ENCODE measurements around the gene ARHGEF25. TPM values are rescaled to one million over a fixed set of nuclear protein-coding genes. Genes with fewer than 3 reads are reported as not detected.

Gene ARHGEF25
- polyA plus RNA-seq, 3 donors = 4.7 to 69.7 (median 10.8) TPM

DNA sequence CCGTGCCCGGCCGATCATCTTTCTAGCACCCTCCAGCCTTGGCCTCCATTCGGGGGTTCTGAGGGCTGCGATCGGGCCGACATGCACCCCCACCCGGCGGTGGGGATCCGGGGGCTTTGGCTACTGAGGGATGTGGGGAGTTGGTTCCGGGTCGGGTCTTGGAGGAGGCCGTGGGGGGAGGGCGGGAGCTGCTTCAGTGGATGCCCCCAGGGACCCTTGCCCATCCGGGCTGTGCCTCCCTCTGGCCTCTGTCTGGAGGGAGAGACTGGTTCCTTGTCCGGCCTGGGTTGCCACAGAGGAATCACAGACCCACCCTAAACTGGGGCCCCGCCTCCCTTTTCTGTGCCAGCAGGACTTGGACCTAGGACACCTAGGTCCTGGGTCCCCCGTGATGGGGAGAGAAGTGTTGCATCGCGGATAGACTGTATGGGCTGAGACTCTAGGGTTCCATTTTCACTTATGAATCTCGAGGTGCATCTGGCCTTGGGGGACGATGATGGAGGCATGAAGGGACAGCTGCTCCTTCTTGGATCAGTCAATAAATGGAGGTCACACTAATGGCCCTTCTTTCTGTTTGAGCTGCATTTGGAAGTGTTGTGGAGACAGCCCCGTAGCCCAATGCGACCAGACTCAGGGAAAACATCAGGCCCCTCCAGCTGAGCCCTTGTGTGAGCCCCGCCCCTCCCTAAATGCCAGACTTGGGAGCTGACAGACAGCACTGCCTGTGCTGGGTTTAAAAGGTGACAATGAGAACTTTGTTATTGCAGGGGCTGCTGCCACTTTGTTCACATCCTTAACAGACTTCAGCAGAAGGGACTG, 6.0 kb upstream of the ARHGEF25 start:
- WGBS, 3 donors = 8 to 11% (median 11%) methylated on average over 22 to 25 of the region's 25 CpGs
- H3K27ac ChIP-seq (ENCODE audit: low read depth, low read length) = peak overlapping the region; percentile 7

GRCh38 chr12:57605811-57606311, 5.4 kb upstream of the ARHGEF25 start:
- 73 to 79% (median 75%) methylated on average over 4 of the region's 4 CpGs for WGBS, 3 donors

DNA sequence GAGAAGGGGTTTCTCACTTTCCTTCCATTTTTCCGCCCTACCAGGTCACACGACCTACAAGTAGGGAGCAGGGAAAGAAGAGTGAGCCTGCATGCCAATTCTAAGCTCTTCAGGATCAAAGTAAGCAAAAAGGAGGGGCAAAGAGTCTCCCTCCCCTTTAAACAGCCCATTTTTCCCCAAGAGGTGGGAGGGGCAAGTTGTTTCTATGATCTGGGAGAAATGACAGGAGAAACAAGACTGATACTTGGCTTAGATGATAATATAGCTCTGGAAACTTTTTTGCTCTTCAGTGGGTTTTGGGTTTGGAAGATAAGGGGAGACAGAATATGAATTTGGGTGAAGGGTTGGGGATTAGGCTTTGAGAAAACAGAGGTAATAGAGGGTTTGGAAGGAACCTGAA, 4.8 kb upstream of the ARHGEF25 start:
- 66 to 81% (median 66%) methylated on average over 2 of the region's 2 CpGs for WGBS, 3 donors
- no peak overlapping the region for H3K27ac ChIP-seq (ENCODE audit: low read depth, low read length)

More at GRCh38 chr12:57605811-57606311, 5.4 kb upstream of the ARHGEF25 start:
- no peak overlapping the region for H3K27ac ChIP-seq (ENCODE audit: low read depth, low read length)

DNA sequence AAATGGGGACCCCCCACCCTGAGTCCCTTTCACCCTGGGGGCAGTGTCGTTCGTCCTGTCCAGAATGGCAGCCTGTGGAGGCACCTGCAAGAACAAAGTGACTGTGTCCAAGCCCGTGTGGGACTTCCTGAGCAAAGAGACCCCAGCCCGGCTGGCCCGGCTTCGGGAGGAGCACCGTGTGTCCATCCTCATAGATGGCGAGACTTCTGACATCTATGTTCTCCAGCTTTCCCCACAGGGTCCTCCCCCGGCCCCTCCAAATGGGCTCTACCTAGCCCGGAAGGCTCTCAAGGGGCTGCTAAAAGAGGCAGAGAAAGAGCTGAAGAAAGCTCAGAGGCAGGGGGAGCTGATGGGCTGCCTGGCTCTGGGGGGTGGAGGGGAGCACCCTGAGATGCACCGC, 4.4 kb upstream of the ARHGEF25 start:
- no peak overlapping the region for H3K27ac ChIP-seq (ENCODE audit: low read depth, low read length)
- WGBS, 3 donors = 87 to 98% (median 88%) methylated on average over 11 of the region's 11 CpGs

DNA sequence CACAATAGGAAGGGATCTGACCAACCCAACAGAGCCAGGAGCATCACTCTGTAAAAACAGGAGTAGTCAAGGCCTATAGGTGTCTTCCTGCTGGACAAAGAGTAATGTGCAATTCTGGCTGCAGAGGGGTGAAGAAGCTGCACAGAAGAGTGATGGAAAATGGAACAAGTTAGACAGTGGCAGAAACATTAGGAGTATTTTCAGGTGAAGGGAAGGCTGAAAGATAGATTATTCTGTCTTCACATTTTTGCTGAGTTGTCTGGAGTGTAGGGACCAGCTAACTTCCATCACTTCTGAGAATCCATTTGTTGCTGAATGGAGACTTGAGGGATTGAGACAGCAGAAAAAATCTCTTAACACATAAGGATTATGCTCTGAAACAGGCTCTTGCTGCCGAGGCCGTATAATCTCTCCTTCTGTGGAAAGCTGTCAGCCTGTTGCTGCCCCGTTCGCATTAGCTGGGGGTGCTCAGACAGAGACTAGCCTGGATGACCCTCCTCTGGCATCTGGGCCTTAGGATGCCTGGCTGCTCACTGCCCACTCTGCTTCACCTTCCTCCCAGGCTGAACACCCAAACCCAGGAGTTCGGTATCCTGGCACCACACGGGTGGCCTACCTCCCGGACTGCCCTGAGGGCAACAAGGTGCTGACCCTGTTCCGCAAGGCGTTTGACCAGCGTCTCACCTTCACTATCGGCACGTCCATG, 3.1 kb upstream of the ARHGEF25 start:
- no peak overlapping the region for H3K27ac ChIP-seq (ENCODE audit: low read depth, low read length)
- WGBS, 3 donors = 85 to 88% (median 87%) methylated on average over 12 of the region's 12 CpGs

- no peak overlapping the region for H3K27ac ChIP-seq (ENCODE audit: low read depth, low read length)
Measured at GRCh38 chr12:57609101-57609780, 2.0 kb upstream of the ARHGEF25 start.

DNA sequence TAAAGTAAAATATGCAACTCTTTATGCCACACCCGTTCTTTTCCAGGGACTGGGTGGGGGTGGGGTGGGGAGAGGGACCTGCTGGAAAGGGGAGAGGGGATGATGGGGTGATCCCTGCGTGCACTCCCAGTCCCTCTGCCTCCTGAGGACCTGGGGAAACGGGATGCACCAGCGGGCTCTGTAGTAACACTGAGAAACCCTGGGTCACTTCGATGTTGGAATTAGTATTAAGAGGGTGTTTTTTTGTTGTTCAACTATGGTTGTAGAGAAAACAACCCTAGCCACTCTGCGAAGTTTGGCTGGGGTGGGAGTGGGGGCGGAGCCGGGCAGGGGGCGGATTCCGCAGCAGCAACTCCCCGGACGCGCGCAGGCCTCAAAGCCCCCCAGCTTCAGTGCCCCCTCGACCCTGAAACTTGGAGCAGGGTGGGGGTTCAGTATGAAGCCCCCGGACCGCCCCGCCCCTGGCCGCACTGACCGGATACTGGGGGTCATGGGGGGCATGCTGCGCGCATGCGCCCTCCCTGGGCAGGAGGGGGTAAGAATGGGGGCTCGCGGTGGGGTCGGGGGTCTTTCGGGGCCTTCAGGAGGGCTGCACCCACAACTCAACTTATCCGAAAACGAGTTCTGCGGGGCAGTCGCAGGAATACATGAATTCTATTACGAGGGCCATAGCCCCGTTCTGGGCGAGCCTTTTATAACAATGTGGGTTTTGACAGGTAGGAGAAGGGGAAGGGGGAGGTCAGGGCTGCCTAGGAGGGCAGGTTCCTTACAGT, 1.3 kb upstream of the ARHGEF25 start:
- no peak overlapping the region for H3K27ac ChIP-seq (ENCODE audit: low read depth, low read length)
- 26 to 38% (median 29%) methylated on average over 31 to 34 of the region's 34 CpGs for WGBS, 3 donors

More at GRCh38 chr12:57609101-57609780, 2.0 kb upstream of the ARHGEF25 start:
- WGBS, 3 donors = 53 to 76% (median 59%) methylated on average over 19 of the region's 19 CpGs

GRCh38 chr12:57610554-57611107, 604 bp upstream of the ARHGEF25 start:
- H3K27ac ChIP-seq (ENCODE audit: low read depth, low read length) = no peak overlapping the region
- 4 to 8% (median 4%) methylated on average over 29 of the region's 29 CpGs for WGBS, 3 donors

GRCh38 chr12:57611827-57612710, 834 bp downstream of the ARHGEF25 start:
- H3K27ac ChIP-seq (ENCODE audit: low read depth, low read length) = no peak overlapping the region
- WGBS, 3 donors = 11 to 22% (median 12%) methylated on average over 20 to 23 of the region's 23 CpGs

DNA sequence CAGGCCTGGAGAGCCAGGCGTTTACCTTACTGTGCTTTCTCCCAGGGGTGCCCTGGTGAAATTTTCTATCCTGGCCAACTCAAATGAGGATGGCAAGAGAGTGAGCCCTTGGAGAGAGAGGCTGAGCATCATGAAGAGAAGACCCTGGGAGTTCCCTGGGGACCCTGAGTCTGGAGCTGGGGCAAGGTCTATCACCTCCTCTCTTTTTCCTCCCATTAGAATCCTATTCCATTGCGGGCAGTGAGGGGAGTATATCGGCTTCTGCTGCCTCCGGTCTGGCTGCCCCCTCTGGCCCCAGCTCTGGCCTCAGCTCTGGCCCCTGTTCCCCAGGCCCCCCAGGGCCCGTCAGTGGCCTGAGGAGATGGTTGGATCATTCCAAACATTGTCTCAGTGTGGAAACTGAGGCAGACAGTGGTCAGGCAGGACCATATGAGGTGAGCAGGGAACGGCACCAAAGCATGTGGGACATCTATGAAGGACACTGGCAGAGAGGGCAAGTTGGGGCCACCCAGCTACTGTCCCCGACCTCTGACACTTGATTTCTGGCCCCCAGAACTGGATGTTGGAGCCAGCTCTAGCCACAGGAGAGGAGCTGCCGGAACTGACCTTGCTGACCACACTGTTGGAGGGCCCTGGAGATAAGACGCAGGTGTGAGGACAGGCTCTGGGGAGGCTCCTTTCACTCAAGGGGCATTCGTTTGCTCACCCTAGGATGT, 1.6 kb downstream of the ARHGEF25 start:
- 81 to 90% (median 86%) methylated on average over 10 of the region's 10 CpGs for WGBS, 3 donors
- no peak overlapping the region for H3K27ac ChIP-seq (ENCODE audit: low read depth, low read length)

DNA sequence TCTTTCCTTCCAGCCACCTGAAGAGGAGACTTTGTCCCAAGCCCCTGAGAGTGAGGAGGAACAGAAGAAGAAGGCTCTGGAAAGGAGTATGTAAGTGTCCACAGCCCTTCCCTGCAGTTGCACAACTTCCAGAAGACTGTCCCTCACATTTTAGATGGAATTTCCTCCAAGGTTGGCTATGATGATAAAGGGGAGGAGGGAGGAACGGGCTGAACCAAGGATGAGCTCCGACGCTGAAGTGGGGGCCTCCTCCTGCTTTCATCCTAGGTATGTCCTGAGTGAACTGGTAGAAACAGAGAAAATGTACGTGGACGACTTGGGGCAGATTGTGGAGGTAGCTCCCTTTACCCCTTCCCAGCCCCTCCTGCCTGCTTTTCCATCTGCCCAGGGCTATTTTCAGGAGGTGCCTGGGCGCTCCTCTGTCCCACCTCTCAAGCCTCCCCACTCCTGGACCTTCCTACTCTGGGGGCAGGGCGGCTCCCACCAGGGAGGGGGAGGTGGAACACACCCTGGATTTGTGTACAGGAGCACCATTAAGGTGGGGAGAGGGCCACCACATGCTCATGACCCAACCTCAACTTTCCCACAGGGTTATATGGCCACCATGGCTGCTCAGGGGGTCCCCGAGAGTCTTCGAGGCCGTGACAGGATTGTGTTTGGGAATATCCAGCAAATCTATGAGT, 2.3 kb downstream of the ARHGEF25 start:
- no peak overlapping the region for H3K27ac ChIP-seq (ENCODE audit: low read depth, low read length)
- 83% methylated on average over 10 of the region's 10 CpGs for WGBS, 3 donors

- 51 to 57% (median 52%) methylated on average over 14 of the region's 14 CpGs for WGBS, 3 donors
- H3K27ac ChIP-seq (ENCODE audit: low read depth, low read length) = no peak overlapping the region
Measured at GRCh38 chr12:57614178-57614947, 3.1 kb downstream of the ARHGEF25 start.

- 80 to 83% (median 81%) methylated on average over 11 of the region's 11 CpGs for WGBS, 3 donors
- no peak overlapping the region for H3K27ac ChIP-seq (ENCODE audit: low read depth, low read length)
Measured at GRCh38 chr12:57614948-57615500, 3.8 kb downstream of the ARHGEF25 start.

GRCh38 chr12:57615637-57616036, 4.4 kb downstream of the ARHGEF25 start:
- H3K27ac ChIP-seq (ENCODE audit: low read depth, low read length) = no peak overlapping the region
- 87 to 90% (median 89%) methylated on average over 5 of the region's 5 CpGs for WGBS, 3 donors
